Endothelial cell of umbilical vein (primary cell): ENCODE results near the gene LENG9. TPM values are rescaled to one million over a fixed set of nuclear protein-coding genes. Genes with fewer than 3 reads are reported as not detected.
A peak's percentile ranks its signal among the peaks of the same experiment; 100 is the strongest.

Experiments used
- BruUV-seq: library from RNA; stranded (reverse); fragments of 400-500 nt; replicated peaks from 2 replicates; lab custom pipeline; 2021; lab: Mats Ljungman, UMichigan
- CTCF ChIA-PET: fragments of 300-600, 350-600 bp; sonication (Branson Sonifier 250); formaldehyde crosslinking; loops from one replicate; lab custom pipeline; 2021; ENCODE audit warnings: antibody characterized with exemption, inconsistent platforms; lab: Charles Lee
- POLR2A ChIA-PET: fragments of 300-600, 350-600 bp; sonication (Branson Sonifier 250); formaldehyde crosslinking; loops from one replicate; lab custom pipeline; 2021; ENCODE audit warnings: antibody characterized with exemption, inconsistent platforms; lab: Charles Lee
- DNase-seq: peaks from one replicate; pipeline ENCODE4 v3.0.0-alpha.2; 2011; ENCODE audit warnings: low read depth, low spot score
- FAIRE-seq: peaks from 2 replicates; lab custom pipeline; 2011; peaks lifted over from hg19 to GRCh38; lab: Jason Lieb, UNC
- H2AFZ ChIP-seq: 2 replicates; pipeline ENCODE4 v1.6.0; 2012; ENCODE audit warnings: low read depth, low read length, control low read depth, inconsistent platforms
- H3K27ac ChIP-seq: 2 replicates; pipeline ENCODE4 v1.5.1; 2011; ENCODE audit warnings: low read depth, mild to moderate bottlenecking, control low read depth, low read length, moderate library complexity; ENCODE audit not compliant: insufficient read depth
- H3K27me3 ChIP-seq, 2 experiments: 2 replicates each; pipeline versions ENCODE4 v1.6.0 to v1.6.1; 2011; ENCODE audit warnings: low read length in 2 of 2, mixed read lengths in 1 of 2; ENCODE audit not compliant: control insufficient read depth in 2 of 2, insufficient read depth in 2 of 2
- H3K36me3 ChIP-seq, 2 experiments: 2 replicates in 1 of 2; 3 replicates in 1 of 2; pipeline ENCODE4 v1.5.1; 2011; ENCODE audit warnings: low read length in 2 of 2, mild to moderate bottlenecking in 1 of 2, moderate library complexity in 1 of 2; ENCODE audit not compliant: control insufficient read depth in 2 of 2, insufficient read depth in 2 of 2; ENCODE audit errors: extremely low read depth in 1 of 2
- H3K4me1 ChIP-seq: 3 replicates; pipeline ENCODE4 v1.5.1; 2011; ENCODE audit warnings: mild to moderate bottlenecking, low read length; ENCODE audit not compliant: control insufficient read depth, insufficient read depth; ENCODE audit errors: extremely low read depth
- H3K4me2 ChIP-seq: 2 replicates; pipeline ENCODE4 v1.6.1; 2011; ENCODE audit warnings: low read length, control low read depth, mixed read lengths; ENCODE audit not compliant: insufficient read depth
- H3K4me3 ChIP-seq, 3 experiments: fragments of 200-600 bp in 1 of 3; sonication (generic), shearing (Covaris generic) in 1 of 3; replicated peaks in 1 of 3; 2 replicates each; pipeline ENCODE4 v1.5.1; 2011 to 2016; ENCODE audit warnings: control low read depth in 3 of 3, low read length in 3 of 3, mild to moderate bottlenecking in 2 of 3, inconsistent platforms in 1 of 3, low read depth in 1 of 3, moderate library complexity in 1 of 3; ENCODE audit not compliant: insufficient read depth in 1 of 3
- H3K79me2 ChIP-seq: 2 replicates; pipeline ENCODE4 v1.6.0; 2012; ENCODE audit warnings: low read length, inconsistent platforms; ENCODE audit not compliant: control insufficient read depth, insufficient read depth
- H3K9ac ChIP-seq: replicated peaks from 2 replicates; pipeline ENCODE3; 2011; ENCODE audit warnings: low read length, control low read depth; ENCODE audit not compliant: insufficient read depth; ENCODE audit errors: extremely low read depth
- H3K9me1 ChIP-seq: replicated peaks from 3 replicates; pipeline ENCODE4 v1.6.0; 2011; ENCODE audit warnings: mild to moderate bottlenecking, low read length; ENCODE audit not compliant: control insufficient read depth, insufficient read depth; ENCODE audit errors: extremely low read depth
- H3K9me3 ChIP-seq: replicated peaks from 2 replicates; pipeline ENCODE4 v1.5.1; 2012; ENCODE audit warnings: low read length, inconsistent platforms; ENCODE audit not compliant: control insufficient read depth, insufficient read depth
- H4K20me1 ChIP-seq: replicated peaks from 2 replicates; pipeline ENCODE3; 2011; ENCODE audit warnings: mild to moderate bottlenecking, low read length; ENCODE audit not compliant: control insufficient read depth, insufficient read depth; ENCODE audit errors: extremely low read depth
- GATA2 ChIP-seq: IDR thresholded peaks from 2 replicates; pipeline ENCODE4 v1.7.0; 2011; ENCODE audit warnings: low read depth, mild to moderate bottlenecking, moderate library complexity, mixed read lengths, low read length; ENCODE audit not compliant: insufficient read length, insufficient read depth
- MAX ChIP-seq: IDR thresholded peaks from 2 replicates; pipeline ENCODE4 v1.6.1; 2011; ENCODE audit not compliant: insufficient read depth, insufficient read length
- POLR2A ChIP-seq: IDR thresholded peaks from 2 replicates; pipeline ENCODE4 v1.6.1; 2012; ENCODE audit warnings: low read depth, mild to moderate bottlenecking, control low read depth, low read length
- dilution Hi-C: fragments of 300-500 bp; cut with MboI; formaldehyde crosslinking; loops from one replicate; pipeline ENCODE4 v1.15.0; 2019; ENCODE audit warnings: low sequenced_read_pairs; ENCODE audit not compliant: extremely low pct_ligation_motif_present
- intact Hi-C: fragments of 100-400 bp; cut with micrococcal nuclease; formaldehyde crosslinking; loops from one replicate; pipeline ENCODE4 v1.10.0; 2022
- polyA plus RNA-seq, 4 experiments: library from polyadenylated mRNA; depleted of rRNA in 3 of 4; stranded (reverse) in 3 of 4; unstranded in 1 of 4; fragments of >200 nt; gene quantifications; 2 replicates each; pipeline versions ENCODE4 v1.2.1 to v1.2.3, GENCODE V29; 2011 to 2012; ENCODE audit warnings: missing spikeins in 1 of 4
- total RNA-seq: library from RNA; stranded (reverse); gene quantifications from 2 replicates; pipeline ENCODE4 v1.2.3, GENCODE V29; 2021

LENG9 gene
- total and polyA plus RNA-seq, 2 donors (not counting 3 experiments of a cell fraction or from before 2014, with no cell fraction given) = 0.97 to 2.8 TPM

- Histone ChIP-seq H3K4me2 (no peak overlapping the region), H3K27ac (no peak overlapping the region), H3K36me3 (peaks cover 35 to 70% of the 10 kb centered on the region in 2 experiments), H3K9ac (no peak overlapping the region), H3K79me2 (peaks cover 60% of the 10 kb centered on the region), H4K20me1 (no peaks in the 10 kb centered on the region), H3K9me3 (no peaks in the 10 kb centered on the region), H3K4me3 (no peak overlapping the region), H3K27me3 (no peaks in the 10 kb centered on the region), H3K4me1 (peaks cover 22% of the 10 kb centered on the region), H2AFZ (no peak overlapping the region), H3K9me1 (no peaks in the 10 kb centered on the region)
- DNase-seq (no peak), FAIRE-seq (no peak)
- dilution Hi-C loops (no loop called here), intact Hi-C loops (loop anchor here (5.0 kb wide), 1 partner anchor 296 kb away; no protein-coding TSS in a partner anchor)
- TF ChIP-seq GATA2 = no peak
- peak; percentile 2 for TF ChIP-seq POLR2A
- ChIA-PET POLR2A (no interaction called here), CTCF (interaction anchor here (1.3 kb wide), 1 partner anchor 10 kb away, joined by 4 read pairs; the partner anchor contains the start of gene LENG8)
- no TSS peak for BruUV-seq
Measured at GRCh38 chr19:54458648-54459281, 4.8 kb downstream of the LENG9 start.

- Histone ChIP-seq H3K9me3 (no peaks in the 10 kb centered on the region), H3K9ac (no peak overlapping the region), H3K79me2 (peaks cover 67% of the 10 kb centered on the region), H3K4me2 (no peak overlapping the region), H3K36me3 (peaks cover 41 to 78% of the 10 kb centered on the region in 2 experiments), H3K27me3 (no peaks in the 10 kb centered on the region), H4K20me1 (no peaks in the 10 kb centered on the region), H3K4me1 (peaks cover 22% of the 10 kb centered on the region), H3K9me1 (no peaks in the 10 kb centered on the region), H3K27ac (no peak overlapping the region), H3K4me3 (no peak overlapping the region), H2AFZ (no peak overlapping the region)
- DNase-seq (no peak), FAIRE-seq (no peak)
- TSS peak; percentile 1 for BruUV-seq
- intact Hi-C loops (loop anchor here (5.0 kb wide), 1 partner anchor 296 kb away; no protein-coding TSS in a partner anchor), dilution Hi-C loops (no loop called here)
- CTCF ChIA-PET = interaction anchor here (1.3 kb wide), 1 partner anchor 9 kb away, joined by 4 read pairs; the partner anchor contains the start of gene LENG8
- POLR2A ChIA-PET = no interaction called here
- TF ChIP-seq POLR2A (peak; percentile 12), MAX (no peak)
Measured at GRCh38 chr19:54457773-54458647, 5.6 kb downstream of the LENG9 start.
